GM21360 (cell line): ENCODE results near the gene DUSP8.

ENCODE experiments used
- ATAC-seq: cut with Tn5 transposase; IDR thresholded peaks from one replicate; pipeline ENCODE4 v1.9.1; 2021; ENCODE audit warnings: mild to moderate bottlenecking, moderate library complexity; ENCODE audit not compliant: unreplicated experiment

DUSP8 gene

GRCh38 chr11:1567052-1567720 is 4.9 kb downstream of the DUSP8 start:
- no peak for ATAC-seq

GRCh38 chr11:1566381-1567051 is 5.6 kb downstream of the DUSP8 start:
- no peak for ATAC-seq

GRCh38 chr11:1565904-1566247 is 6.2 kb downstream of the DUSP8 start:
- no peak for ATAC-seq

- ATAC-seq, result no peak
Observed at GRCh38 chr11:1565173-1565903, 6.7 kb downstream of the DUSP8 start.

- ATAC-seq, result no peak
Observed at GRCh38 chr11:1564535-1565172, 7.4 kb downstream of the DUSP8 start.

GRCh38 chr11:1563697-1564534 is 8.2 kb downstream of the DUSP8 start:
- no peak for ATAC-seq

- no peak for ATAC-seq
Observed at GRCh38 chr11:1563149-1563638, 8.9 kb downstream of the DUSP8 start.

- ATAC-seq, result no peak
Observed at GRCh38 chr11:1562469-1563148, 9.5 kb downstream of the DUSP8 start.

GRCh38 chr11:1561955-1562354 is 10.1 kb downstream of the DUSP8 start:
- ATAC-seq, result no peak

GRCh38 chr11:1561266-1561665 is 10.8 kb downstream of the DUSP8 start:
- no peak for ATAC-seq

- no peak for ATAC-seq
Observed at GRCh38 chr11:1560649-1561251, 11.3 kb downstream of the DUSP8 start.

- no peak for ATAC-seq
Observed at GRCh38 chr11:1560002-1560648, 11.9 kb downstream of the DUSP8 start.

GRCh38 chr11:1559111-1559951 is 12.7 kb downstream of the DUSP8 start:
- ATAC-seq, result no peak

- ATAC-seq, result no peak
Observed at GRCh38 chr11:1558775-1559110, 13.3 kb downstream of the DUSP8 start.

- no peak for ATAC-seq
Observed at GRCh38 chr11:1557904-1558774, 13.9 kb downstream of the DUSP8 start.

GRCh38 chr11:1557051-1557884 is 14.8 kb downstream of the DUSP8 start:
- no peak for ATAC-seq
